T-helper 2 cell treated with Interferon-gamma antibody and Interleukin-4, amounts not matched to agents 5 μg/mL and 100 μg/mL, for 36 hours (primary cell): Measurements from ENCODE around the gene SDK2.
"Not testable (repeated sequence)": the region's sequence is repeated elsewhere in the genome, so short reads cannot be mapped to it uniquely, and the experiment has no call there.

ENCODE experiments used
- DNase-seq: peaks from one replicate; pipeline ENCODE4 v3.0.0; 2021; ENCODE audit warnings: low spot score
- H3K27ac Mint-ChIP-seq: one replicate; pipeline ENCODE4 v1.8.0; 2021; ENCODE audit warnings: mild to moderate bottlenecking, mixed read lengths
- H3K27me3 Mint-ChIP-seq: one replicate; pipeline ENCODE4 v1.8.0; 2021; ENCODE audit warnings: low read depth, mixed read lengths
- H3K36me3 Mint-ChIP-seq: one replicate; pipeline ENCODE4 v1.8.0; 2021; ENCODE audit warnings: low read depth, mixed read lengths
- H3K4me1 Mint-ChIP-seq: one replicate; pipeline ENCODE4 v1.8.0; 2021; ENCODE audit warnings: low read depth, mixed read lengths
- H3K4me3 Mint-ChIP-seq: one replicate; pipeline ENCODE4 v1.8.0; 2022; ENCODE audit warnings: mild to moderate bottlenecking, moderate library complexity, mixed read lengths
- H3K9me3 Mint-ChIP-seq: one replicate; pipeline ENCODE4 v1.8.0; 2021; ENCODE audit warnings: mixed read lengths

Gene SDK2

DNA sequence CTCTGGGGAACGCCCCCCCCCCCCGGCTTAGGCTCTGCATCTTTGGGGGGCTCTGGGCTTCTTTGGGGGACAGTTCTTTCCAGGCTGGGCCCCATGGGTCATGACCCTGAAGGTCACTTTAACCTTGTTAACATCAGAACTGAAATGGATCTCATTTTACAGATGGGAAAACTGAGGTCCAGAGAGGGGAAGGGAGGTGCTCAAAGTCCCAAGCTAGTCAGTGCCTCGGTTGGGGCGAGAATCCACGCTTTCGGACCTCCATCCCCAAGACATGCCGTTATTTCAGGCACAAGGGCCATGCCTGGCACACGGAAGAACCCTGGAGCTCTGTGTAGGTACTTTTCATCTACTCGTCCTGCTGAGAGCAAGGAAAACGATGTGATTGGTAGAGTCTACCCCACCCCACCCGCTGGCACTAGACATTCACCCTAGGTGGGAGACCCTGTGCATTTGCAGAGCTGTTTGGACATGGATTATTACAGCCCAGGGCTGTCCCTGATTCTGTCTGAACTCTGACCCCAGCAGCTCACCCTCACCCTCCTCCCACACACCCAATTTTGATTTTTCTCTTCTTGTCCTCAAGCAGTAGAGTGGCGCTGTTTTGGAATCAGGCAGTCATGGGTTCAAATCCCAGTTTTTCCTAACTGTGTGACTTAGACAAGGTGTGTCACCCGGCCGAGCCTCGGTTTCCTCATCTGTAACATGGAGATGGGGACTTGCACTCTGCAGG, 177.4 kb downstream of the SDK2 start:
- no peak for DNase-seq
- H3K9me3 Mint-ChIP-seq, result no peaks in the 10 kb centered on the region
- no peaks in the 10 kb centered on the region for H3K27me3 Mint-ChIP-seq
- no peak overlapping the region for H3K4me3 Mint-ChIP-seq
- H3K27ac Mint-ChIP-seq, result no peak overlapping the region
- H3K36me3 Mint-ChIP-seq, result no peaks in the 10 kb centered on the region
- H3K4me1 Mint-ChIP-seq, result no peaks in the 10 kb centered on the region

DNA sequence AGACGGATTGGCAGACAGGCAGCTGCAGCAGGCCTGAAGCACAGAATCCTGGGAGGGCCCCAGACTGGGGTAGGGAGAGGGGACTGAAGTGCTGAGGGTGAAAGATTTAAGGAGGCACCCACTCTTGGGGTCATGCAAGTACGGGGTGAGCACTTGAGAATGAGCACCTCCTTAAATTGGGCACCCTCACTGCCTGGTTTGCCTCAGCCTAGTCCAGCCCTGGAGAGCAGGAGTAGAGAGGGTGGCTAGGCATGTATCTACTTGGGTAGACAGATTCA, 178.4 kb downstream of the SDK2 start:
- no peak overlapping the region for H3K4me3 Mint-ChIP-seq
- no peaks in the 10 kb centered on the region for H3K4me1 Mint-ChIP-seq
- DNase-seq, result no peak
- no peaks in the 10 kb centered on the region for H3K9me3 Mint-ChIP-seq
- H3K36me3 Mint-ChIP-seq, result no peaks in the 10 kb centered on the region
- no peaks in the 10 kb centered on the region for H3K27me3 Mint-ChIP-seq
- no peak overlapping the region for H3K27ac Mint-ChIP-seq

DNA sequence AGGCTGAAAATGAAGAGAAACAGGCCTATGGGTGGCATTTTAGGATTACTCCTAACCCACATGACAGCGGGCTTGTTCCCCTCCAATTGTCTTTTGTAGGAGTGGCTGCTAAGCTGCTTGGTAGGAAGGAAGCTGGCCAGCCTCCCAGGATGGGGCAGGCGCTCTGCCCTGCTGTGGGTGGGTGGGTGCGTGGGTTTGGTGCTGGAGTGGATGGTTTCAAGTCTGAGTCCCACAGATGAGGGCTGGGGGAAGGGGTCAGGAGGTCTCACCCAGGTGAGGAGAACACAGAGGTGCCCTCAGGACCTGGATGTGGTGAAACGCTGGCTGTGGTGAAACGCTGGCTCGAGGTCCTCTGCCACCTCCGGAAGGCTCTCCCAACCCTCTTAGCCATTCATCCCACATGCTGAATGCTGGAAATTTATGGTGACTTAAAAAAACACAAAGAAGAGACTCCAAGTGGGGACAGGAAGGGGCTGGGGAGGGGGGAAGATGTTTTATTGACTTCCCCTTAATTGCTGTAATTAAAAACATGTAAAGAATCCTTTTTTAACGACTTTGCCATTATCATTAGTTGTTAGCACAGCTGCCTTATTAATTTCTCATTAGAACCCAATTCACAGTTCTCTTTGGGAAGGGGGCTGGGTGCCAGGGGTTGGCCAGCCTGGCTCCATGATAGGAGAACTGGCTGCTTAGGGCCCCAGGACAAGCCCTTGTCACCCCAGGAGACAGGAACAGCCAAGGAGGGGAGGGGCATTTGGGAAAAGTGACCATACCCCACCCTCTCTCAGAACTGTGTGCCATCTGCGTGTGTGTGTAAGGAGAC, 178.9 kb downstream of the SDK2 start:
- H3K4me3 Mint-ChIP-seq, result no peak overlapping the region
- no peaks in the 10 kb centered on the region for H3K27me3 Mint-ChIP-seq
- H3K27ac Mint-ChIP-seq, result no peak overlapping the region
- no peaks in the 10 kb centered on the region for H3K9me3 Mint-ChIP-seq
- H3K36me3 Mint-ChIP-seq, result no peaks in the 10 kb centered on the region
- no peak for DNase-seq
- no peaks in the 10 kb centered on the region for H3K4me1 Mint-ChIP-seq

DNA sequence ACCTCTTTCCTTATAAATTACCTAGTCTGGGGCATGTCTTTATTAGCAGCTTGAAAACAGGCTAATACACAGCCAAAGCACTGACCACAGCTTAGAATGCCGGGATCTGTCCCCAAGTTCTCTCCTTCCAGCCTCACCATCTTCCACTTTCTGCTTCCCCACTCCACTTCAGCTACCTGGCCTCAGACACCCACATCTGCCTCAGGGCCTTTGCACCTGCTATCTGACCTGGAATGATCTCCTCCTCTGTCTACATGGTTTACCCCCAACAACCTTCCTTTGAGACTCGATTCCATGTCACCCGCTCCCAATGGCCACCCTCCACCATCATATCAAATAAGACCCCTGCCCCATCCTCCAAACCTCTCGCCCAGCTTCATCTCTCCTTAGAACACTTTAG, 179.8 kb downstream of the SDK2 start:
- Mint-ChIP-seq H3K27me3 (no peaks in the 10 kb centered on the region), H3K4me1 (no peaks in the 10 kb centered on the region), H3K9me3 (no peaks in the 10 kb centered on the region), H3K36me3 (no peaks in the 10 kb centered on the region), H3K27ac (no peak overlapping the region), H3K4me3 (no peak overlapping the region)
- DNase-seq, result no peak

DNA sequence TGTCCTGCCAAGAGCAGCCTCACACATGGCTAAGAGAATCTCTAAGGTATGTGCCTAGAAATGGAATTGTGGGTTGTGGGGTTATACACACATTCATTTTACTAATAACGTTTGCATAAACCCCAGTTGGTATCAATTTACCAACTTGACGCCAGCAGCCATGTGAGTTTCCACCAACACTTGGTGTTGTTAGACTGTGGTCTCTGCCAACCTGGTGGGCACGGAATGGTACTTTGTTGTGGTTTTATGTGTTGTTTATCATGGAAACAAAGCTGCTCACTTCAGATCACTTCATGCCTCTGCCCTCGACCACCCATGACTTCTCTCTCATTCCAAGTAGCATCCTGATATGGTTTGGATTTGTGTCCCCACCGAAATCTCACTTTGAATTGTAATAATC, 180.4 kb downstream of the SDK2 start:
- DNase-seq, result no peak
- Mint-ChIP-seq H3K27ac (no peak overlapping the region), H3K4me1 (no peaks in the 10 kb centered on the region), H3K4me3 (no peak overlapping the region), H3K9me3 (no peaks in the 10 kb centered on the region), H3K36me3 (no peaks in the 10 kb centered on the region), H3K27me3 (no peaks in the 10 kb centered on the region)

DNA sequence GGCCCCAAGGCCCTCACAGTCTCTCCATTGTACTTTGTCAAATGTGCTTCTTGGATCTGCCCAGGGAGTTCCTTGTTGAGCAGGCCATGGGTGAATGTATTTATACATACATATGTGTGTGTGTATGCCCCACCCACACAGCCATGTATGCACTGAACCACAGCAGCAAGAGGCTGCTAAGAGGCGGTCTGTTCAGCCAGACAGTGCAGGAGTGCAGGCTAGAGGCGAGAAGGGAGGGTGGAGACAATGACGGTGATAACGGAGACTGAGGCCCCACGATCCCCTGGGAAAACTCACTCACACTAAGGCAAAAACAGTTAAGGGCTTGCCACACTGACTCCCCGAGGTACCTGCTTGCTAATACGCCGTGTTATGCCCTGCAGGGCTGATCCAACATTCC, 181.4 kb downstream of the SDK2 start:
- Mint-ChIP-seq H3K4me1 (no peaks in the 10 kb centered on the region), H3K27ac (no peak overlapping the region), H3K9me3 (no peaks in the 10 kb centered on the region), H3K36me3 (no peaks in the 10 kb centered on the region), H3K27me3 (no peaks in the 10 kb centered on the region), H3K4me3 (no peak overlapping the region)
- no peak for DNase-seq

DNA sequence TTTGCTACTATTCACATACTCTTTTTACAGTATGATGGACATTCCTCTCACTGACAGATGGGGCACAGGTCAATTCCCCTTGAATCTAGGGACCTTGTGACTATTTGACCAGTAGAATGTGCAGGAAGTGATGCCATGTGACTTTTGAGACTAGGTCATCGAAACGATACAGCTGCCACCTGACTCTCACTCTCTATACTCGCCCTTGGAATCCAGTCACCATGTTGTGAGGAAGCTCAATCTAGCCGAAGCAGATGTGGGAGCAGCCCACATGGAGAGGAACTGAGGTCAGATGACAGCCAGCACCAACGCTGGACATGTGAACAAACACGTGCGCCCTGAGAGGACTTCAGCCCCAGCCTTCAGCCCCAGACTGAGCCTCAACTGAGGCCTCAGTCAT, 184.3 kb downstream of the SDK2 start:
- no peaks in the 10 kb centered on the region for H3K27me3 Mint-ChIP-seq
- no peak overlapping the region for H3K4me3 Mint-ChIP-seq
- DNase-seq, result no peak
- no peaks in the 10 kb centered on the region for H3K9me3 Mint-ChIP-seq
- H3K36me3 Mint-ChIP-seq, result no peaks in the 10 kb centered on the region
- H3K27ac Mint-ChIP-seq, result no peak overlapping the region
- no peaks in the 10 kb centered on the region for H3K4me1 Mint-ChIP-seq

DNA sequence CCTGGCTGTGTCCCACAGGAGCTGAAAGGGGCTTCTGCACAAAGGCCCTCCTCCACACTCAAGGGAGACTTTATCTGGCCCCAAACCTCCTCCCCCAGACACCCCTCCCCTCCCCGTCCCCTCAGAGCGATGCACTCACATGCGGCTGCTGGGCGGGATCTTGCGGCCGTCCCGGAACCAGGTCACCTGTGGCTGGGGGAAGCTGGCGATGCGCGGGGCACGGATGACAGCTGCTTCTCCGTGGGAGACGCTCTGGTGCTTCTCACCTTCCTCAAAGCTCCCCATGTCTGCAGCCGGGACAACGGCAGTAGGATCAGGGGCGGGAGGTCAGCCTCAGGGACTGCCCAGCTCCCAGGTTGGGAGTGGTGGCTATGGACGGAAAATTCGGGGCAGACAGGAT, 188.5 kb downstream of the SDK2 start:
- DNase-seq, result no peak
- Mint-ChIP-seq H3K27ac (no peak overlapping the region), H3K4me3 (no peak overlapping the region), H3K36me3 (no peaks in the 10 kb centered on the region), H3K4me1 (no peaks in the 10 kb centered on the region), H3K9me3 (no peaks in the 10 kb centered on the region), H3K27me3 (no peaks in the 10 kb centered on the region)

DNA sequence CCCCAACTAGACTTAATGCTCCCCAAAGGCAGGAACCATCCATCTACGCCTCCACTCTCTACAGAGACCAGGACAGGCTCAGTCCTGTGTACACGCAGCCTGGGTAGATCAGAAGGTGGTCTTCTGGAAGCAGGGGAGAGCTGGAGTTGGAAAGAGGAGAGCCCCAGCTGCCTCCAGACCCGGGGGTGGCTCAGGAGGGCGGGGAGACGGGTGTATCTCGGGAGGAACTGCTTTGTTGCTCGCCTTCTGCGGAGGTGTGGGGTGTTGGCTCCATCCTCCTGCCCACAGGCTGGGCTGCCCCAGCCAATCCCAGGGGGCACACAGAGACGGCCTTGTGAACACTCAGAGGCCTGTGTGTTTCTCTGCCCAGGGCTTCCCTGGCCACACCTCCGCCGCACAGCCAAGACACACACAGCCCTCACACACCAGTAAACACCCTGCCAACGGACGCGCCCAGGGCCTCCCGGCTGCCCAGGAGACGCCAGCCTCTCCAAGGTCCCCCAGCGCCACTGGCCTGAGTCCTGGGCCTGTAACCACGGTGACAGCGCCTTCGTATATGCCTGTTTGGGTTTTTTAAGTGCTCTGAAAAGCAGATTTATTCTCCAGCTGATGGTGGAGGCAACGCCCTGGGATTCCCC, 189.1 kb downstream of the SDK2 start:
- no peaks in the 10 kb centered on the region for H3K4me1 Mint-ChIP-seq
- DNase-seq, result no peak
- H3K36me3 Mint-ChIP-seq, result no peaks in the 10 kb centered on the region
- H3K9me3 Mint-ChIP-seq, result no peaks in the 10 kb centered on the region
- no peak overlapping the region for H3K4me3 Mint-ChIP-seq
- no peaks in the 10 kb centered on the region for H3K27me3 Mint-ChIP-seq
- no peak overlapping the region for H3K27ac Mint-ChIP-seq

DNA sequence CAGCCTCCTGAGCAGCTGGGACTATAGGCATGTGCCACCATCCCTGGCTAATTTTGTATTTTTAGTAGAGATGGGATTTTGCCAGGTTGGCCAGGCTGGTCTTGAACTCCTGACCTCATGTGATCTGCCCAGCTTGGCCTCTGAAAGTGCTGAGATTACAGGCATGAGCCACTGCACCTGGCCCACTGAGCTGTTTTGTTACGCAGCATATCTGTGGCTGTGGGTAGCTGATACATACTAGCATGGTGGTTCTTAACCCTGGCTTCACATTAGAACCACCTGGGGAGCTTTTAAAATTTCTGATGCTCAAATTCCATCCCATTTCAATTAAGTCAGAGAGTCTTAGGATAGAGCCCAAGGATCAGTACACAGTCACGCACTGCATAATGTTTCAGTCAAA, 190.8 kb downstream of the SDK2 start:
- not testable (repeated sequence) for H3K36me3 Mint-ChIP-seq, DNase-seq, H3K27me3 Mint-ChIP-seq, H3K4me1 Mint-ChIP-seq, H3K9me3 Mint-ChIP-seq, H3K27ac Mint-ChIP-seq, H3K4me3 Mint-ChIP-seq

DNA sequence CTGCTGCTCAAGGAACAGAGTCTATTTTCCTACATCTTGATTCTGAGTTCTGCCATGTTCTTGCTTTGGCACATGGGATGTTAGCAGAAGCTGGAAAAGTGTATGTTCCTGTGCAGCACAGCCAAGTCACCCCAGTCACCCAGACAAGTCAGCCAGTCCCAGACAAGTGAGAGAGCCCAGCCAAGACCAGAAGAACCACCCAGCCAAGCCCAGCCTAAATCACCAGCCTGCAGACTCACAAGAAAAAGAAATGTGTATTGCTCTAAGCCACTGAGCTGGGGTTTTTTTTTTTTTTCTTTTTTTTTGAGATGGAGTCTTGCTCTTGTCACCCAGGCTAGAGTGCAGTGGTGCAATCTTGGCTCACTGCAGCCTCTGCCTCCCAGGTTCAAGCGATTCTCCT, 191.2 kb downstream of the SDK2 start:
- Mint-ChIP-seq H3K27ac (no peak overlapping the region), H3K4me1 (no peaks in the 10 kb centered on the region), H3K9me3 (no peaks in the 10 kb centered on the region), H3K4me3 (no peak overlapping the region), H3K36me3 (no peaks in the 10 kb centered on the region), H3K27me3 (no peaks in the 10 kb centered on the region)
- DNase-seq, result no peak

DNA sequence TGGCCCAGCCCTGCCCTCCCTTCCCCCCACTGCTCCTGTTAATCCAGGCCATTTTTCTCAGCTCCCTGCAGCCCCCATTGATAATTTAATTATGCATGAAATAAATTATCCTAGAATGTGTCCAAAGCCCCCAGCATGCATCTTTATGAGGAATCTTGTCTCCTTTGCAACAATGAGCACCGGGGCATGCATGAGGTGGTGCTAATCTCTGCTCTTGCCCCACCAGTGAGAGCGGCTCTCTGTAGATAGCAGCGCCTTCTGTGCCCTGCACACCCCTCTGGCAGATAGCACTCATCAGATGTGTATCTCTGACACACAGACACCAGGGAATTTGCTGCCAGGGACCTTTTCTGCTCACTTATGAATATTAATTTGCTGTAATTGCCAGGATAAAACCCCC, 192.2 kb downstream of the SDK2 start:
- H3K4me3 Mint-ChIP-seq, result no peak overlapping the region
- no peaks in the 10 kb centered on the region for H3K9me3 Mint-ChIP-seq
- no peak overlapping the region for H3K27ac Mint-ChIP-seq
- H3K4me1 Mint-ChIP-seq, result no peaks in the 10 kb centered on the region
- no peak for DNase-seq
- no peaks in the 10 kb centered on the region for H3K27me3 Mint-ChIP-seq
- H3K36me3 Mint-ChIP-seq, result no peaks in the 10 kb centered on the region

DNA sequence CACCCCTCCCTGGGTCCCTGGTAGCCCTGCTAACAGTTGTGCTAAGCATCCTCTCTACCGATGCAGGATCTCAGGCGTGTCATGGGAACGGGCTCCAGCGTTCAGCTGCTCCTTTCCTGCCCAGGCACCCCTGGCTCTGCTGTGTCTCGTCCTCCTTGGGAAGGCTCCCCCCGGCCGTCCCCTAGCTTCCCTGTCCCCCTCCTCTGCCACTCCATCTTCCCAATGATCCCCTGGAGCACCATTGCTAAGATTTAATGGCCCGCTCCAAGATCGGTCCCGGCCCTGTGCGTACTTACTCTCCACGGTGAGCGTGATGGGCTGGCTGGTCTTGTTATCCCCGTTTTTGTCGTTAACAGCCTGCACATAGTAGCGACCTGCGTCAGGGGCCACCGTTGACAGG, 196.9 kb downstream of the SDK2 start:
- no peaks in the 10 kb centered on the region for H3K36me3 Mint-ChIP-seq
- no peaks in the 10 kb centered on the region for H3K9me3 Mint-ChIP-seq
- no peak for DNase-seq
- H3K27ac Mint-ChIP-seq, result no peak overlapping the region
- H3K4me3 Mint-ChIP-seq, result no peak overlapping the region
- no peaks in the 10 kb centered on the region for H3K27me3 Mint-ChIP-seq
- H3K4me1 Mint-ChIP-seq, result no peaks in the 10 kb centered on the region

DNA sequence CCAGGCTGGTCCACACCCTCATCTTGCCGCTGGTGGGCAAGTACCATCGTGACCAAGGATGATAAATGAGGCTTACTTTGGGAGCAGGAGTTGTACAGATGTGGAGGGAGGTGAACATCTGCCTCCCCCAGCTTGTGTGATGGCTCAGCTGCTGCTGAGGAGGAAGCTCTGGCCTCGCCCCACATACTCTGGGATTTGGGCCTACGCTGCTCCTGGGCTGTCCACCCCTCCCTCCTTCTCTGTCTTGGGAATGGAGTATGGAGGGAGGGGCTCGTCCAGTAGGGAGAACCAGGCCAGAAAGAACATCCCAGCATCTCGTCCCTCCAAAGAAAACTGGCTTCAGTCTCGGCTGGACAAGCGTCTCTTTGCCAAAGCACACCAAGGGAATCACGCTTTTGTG, 197.6 kb downstream of the SDK2 start:
- H3K4me3 Mint-ChIP-seq, result no peak overlapping the region
- no peaks in the 10 kb centered on the region for H3K9me3 Mint-ChIP-seq
- no peak overlapping the region for H3K27ac Mint-ChIP-seq
- H3K4me1 Mint-ChIP-seq, result no peaks in the 10 kb centered on the region
- DNase-seq, result no peak
- no peaks in the 10 kb centered on the region for H3K36me3 Mint-ChIP-seq
- no peaks in the 10 kb centered on the region for H3K27me3 Mint-ChIP-seq
